SW 1271 (cell line): ENCODE results near the gene GALNT18.
A peak's percentile ranks its signal among the peaks of the same experiment; 100 is the strongest.

Experiments
- DNase-seq, 2 experiments: peaks; one replicate each; lab custom pipeline; 2025; lab: John Stamatoyannopoulos, UW

Gene GALNT18

GRCh38 chr11:11624204-11624603 lies 2.4 kb upstream of the GALNT18 start:
- DNase-seq = no peak

GRCh38 chr11:11622772-11623171 lies 967 bp upstream of the GALNT18 start:
- DNase-seq = no peak

- no peak for DNase-seq
These were observed 518 bp upstream of the GALNT18 start for GRCh38 chr11:11622340-11622706.

- DNase-seq = no peak
These were observed 758 bp downstream of the GALNT18 start for GRCh38 chr11:11620921-11621572.

- DNase-seq = no peak
These were observed 1.5 kb downstream of the GALNT18 start for GRCh38 chr11:11620173-11620920.

GRCh38 chr11:11618973-11619435 lies 2.8 kb downstream of the GALNT18 start:
- no peak for DNase-seq

- no peak for DNase-seq
These were observed 6.7 kb downstream of the GALNT18 start for GRCh38 chr11:11615086-11615485.

- DNase-seq = no peak
These were observed 9.4 kb downstream of the GALNT18 start for GRCh38 chr11:11612439-11612838.

- DNase-seq = no peak
These were observed 10.4 kb downstream of the GALNT18 start for GRCh38 chr11:11611381-11611780.

- DNase-seq = peak in 1 of 2 experiments; percentile 34
These were observed 13.0 kb downstream of the GALNT18 start for GRCh38 chr11:11608783-11609232.

- no peak for DNase-seq
These were observed 14.0 kb downstream of the GALNT18 start for GRCh38 chr11:11607772-11608171.

GRCh38 chr11:11605821-11606450 lies 15.9 kb downstream of the GALNT18 start:
- no peak for DNase-seq

GRCh38 chr11:11605181-11605580 lies 16.6 kb downstream of the GALNT18 start:
- DNase-seq = no peak

GRCh38 chr11:11604370-11604990 lies 17.3 kb downstream of the GALNT18 start:
- DNase-seq = no peak

- no peak for DNase-seq
These were observed 19.8 kb downstream of the GALNT18 start for GRCh38 chr11:11602011-11602410.

GRCh38 chr11:11600288-11600687 lies 21.5 kb downstream of the GALNT18 start:
- DNase-seq = no peak

- DNase-seq = no peak
These were observed 23.6 kb downstream of the GALNT18 start for GRCh38 chr11:11598243-11598642.

- DNase-seq = no peak
These were observed 27.6 kb downstream of the GALNT18 start for GRCh38 chr11:11594162-11594561.

- no peak for DNase-seq
These were observed 29.6 kb downstream of the GALNT18 start for GRCh38 chr11:11592146-11592684.

GRCh38 chr11:11589437-11589836 lies 32.4 kb downstream of the GALNT18 start:
- no peak for DNase-seq

- no peak for DNase-seq
These were observed 32.9 kb downstream of the GALNT18 start for GRCh38 chr11:11588891-11589290.

GRCh38 chr11:11588243-11588642 lies 33.6 kb downstream of the GALNT18 start:
- DNase-seq = no peak
